Hepatocyte (in vitro differentiated cells): ENCODE data around the gene MYL4.

Experiments
- EZH2phosphoT487 ChIP-seq: fragments of 200-600 bp; sonication (generic); IDR thresholded peaks from one replicate; pipeline ENCODE4 v1.6.1; 2018; ENCODE audit warnings: antibody characterized with exemption, mild to moderate bottlenecking, low read depth, moderate library complexity; ENCODE audit not compliant: unreplicated experiment, severe bottlenecking
- TF ChIP-seq, protein P1 (sequence below): fragments of 200-600 bp; sonication (generic); IDR thresholded peaks from 2 replicates; pipeline ENCODE4 v1.5.1; 2016; ENCODE audit warnings: antibody characterized with exemption, mild to moderate bottlenecking; ENCODE audit not compliant: poor library complexity

DNA sequence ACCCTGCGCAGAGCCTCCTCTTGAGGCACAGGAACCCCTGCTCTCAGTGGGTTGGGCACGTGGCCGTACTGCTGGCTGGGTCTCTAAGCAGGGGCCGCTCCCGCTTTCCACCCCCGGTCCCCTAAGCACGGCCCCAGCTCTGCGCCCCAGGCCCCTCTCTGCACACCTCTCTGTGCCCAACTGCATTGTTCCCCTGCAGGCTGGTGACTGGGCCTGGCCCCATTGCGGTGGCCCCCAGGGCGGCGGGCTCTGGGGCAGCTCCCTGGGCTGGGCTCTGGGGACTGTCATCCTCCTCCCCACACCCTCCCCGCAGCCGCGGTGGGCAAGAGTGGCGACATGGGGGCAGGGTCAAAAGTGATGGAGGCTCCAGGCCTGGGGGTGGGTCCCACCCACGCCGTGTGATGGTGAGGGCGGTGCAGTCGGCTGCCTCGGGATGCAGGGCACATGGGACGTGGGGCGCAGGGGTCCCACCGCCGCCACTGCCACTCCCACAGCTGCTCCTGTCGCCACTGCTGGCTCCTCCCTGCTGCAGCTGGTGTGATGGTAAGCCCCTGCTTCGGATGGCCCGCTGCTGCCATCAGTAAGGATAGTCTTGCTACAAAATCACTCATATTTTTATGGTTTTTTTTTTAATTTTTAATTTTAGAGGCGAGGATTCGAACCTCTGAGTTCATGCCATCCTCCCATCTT lies 29.3 kb downstream of the MYL4 start:
- TF ChIP-seq, protein P1, sequence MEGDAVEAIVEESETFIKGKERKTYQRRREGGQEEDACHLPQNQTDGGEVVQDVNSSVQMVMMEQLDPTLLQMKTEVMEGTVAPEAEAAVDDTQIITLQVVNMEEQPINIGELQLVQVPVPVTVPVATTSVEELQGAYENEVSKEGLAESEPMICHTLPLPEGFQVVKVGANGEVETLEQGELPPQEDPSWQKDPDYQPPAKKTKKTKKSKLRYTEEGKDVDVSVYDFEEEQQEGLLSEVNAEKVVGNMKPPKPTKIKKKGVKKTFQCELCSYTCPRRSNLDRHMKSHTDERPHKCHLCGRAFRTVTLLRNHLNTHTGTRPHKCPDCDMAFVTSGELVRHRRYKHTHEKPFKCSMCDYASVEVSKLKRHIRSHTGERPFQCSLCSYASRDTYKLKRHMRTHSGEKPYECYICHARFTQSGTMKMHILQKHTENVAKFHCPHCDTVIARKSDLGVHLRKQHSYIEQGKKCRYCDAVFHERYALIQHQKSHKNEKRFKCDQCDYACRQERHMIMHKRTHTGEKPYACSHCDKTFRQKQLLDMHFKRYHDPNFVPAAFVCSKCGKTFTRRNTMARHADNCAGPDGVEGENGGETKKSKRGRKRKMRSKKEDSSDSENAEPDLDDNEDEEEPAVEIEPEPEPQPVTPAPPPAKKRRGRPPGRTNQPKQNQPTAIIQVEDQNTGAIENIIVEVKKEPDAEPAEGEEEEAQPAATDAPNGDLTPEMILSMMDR: no peak
- TF ChIP-seq EZH2phosphoT487: no peak
